ENCODE results near the gene SEMA3G.

GRCh38 chr3:52479877-52480575 is 35.1 kb upstream of the SEMA3G start:
- TF ChIP-seq POLR2AphosphoS5 (IDR thresholded peaks at IDR 0.05) (no peak), EZH2 (IDR thresholded peaks at IDR 0.05; ENCODE audit: borderline replicate concordance, insufficient read depth, low read length, poor library complexity, severe bottlenecking) (no peak), EP300 (conservative IDR thresholded peaks at IDR 0.05; ENCODE audit: poor library complexity, severe bottlenecking) (no peak)
- TF ChIP-seq, protein P1, sequence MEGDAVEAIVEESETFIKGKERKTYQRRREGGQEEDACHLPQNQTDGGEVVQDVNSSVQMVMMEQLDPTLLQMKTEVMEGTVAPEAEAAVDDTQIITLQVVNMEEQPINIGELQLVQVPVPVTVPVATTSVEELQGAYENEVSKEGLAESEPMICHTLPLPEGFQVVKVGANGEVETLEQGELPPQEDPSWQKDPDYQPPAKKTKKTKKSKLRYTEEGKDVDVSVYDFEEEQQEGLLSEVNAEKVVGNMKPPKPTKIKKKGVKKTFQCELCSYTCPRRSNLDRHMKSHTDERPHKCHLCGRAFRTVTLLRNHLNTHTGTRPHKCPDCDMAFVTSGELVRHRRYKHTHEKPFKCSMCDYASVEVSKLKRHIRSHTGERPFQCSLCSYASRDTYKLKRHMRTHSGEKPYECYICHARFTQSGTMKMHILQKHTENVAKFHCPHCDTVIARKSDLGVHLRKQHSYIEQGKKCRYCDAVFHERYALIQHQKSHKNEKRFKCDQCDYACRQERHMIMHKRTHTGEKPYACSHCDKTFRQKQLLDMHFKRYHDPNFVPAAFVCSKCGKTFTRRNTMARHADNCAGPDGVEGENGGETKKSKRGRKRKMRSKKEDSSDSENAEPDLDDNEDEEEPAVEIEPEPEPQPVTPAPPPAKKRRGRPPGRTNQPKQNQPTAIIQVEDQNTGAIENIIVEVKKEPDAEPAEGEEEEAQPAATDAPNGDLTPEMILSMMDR (IDR thresholded peaks at IDR 0.05; ENCODE audit: poor library complexity, severe bottlenecking), result no peak
- TF ChIP-seq, protein P2, sequence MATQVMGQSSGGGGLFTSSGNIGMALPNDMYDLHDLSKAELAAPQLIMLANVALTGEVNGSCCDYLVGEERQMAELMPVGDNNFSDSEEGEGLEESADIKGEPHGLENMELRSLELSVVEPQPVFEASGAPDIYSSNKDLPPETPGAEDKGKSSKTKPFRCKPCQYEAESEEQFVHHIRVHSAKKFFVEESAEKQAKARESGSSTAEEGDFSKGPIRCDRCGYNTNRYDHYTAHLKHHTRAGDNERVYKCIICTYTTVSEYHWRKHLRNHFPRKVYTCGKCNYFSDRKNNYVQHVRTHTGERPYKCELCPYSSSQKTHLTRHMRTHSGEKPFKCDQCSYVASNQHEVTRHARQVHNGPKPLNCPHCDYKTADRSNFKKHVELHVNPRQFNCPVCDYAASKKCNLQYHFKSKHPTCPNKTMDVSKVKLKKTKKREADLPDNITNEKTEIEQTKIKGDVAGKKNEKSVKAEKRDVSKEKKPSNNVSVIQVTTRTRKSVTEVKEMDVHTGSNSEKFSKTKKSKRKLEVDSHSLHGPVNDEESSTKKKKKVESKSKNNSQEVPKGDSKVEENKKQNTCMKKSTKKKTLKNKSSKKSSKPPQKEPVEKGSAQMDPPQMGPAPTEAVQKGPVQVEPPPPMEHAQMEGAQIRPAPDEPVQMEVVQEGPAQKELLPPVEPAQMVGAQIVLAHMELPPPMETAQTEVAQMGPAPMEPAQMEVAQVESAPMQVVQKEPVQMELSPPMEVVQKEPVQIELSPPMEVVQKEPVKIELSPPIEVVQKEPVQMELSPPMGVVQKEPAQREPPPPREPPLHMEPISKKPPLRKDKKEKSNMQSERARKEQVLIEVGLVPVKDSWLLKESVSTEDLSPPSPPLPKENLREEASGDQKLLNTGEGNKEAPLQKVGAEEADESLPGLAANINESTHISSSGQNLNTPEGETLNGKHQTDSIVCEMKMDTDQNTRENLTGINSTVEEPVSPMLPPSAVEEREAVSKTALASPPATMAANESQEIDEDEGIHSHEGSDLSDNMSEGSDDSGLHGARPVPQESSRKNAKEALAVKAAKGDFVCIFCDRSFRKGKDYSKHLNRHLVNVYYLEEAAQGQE (IDR thresholded peaks at IDR 0.05; ENCODE audit: borderline replicate concordance), result no peak

Measured in neural cell (in vitro differentiated cells).